GM12891 (cell line): Measurements from ENCODE around the gene MET.

ENCODE experiments used
- DNase-seq: peaks from one replicate; pipeline ENCODE4 v3.0.0; 2011; ENCODE audit warnings: low spot score; ENCODE audit not compliant: insufficient read length
- FAIRE-seq: peaks from 2 replicates; lab custom pipeline; 2011; peaks lifted over from hg19 to GRCh38; lab: Jason Lieb, UNC
- PAX5 ChIP-seq: IDR thresholded peaks from 2 replicates; pipeline ENCODE4 v1.6.1; 2011; ENCODE audit warnings: low read length, moderate library complexity, mild to moderate bottlenecking; ENCODE audit not compliant: insufficient read depth, severe bottlenecking
- POLR2A ChIP-seq: IDR thresholded peaks from 2 replicates; pipeline ENCODE4 v1.6.1; 2011; ENCODE audit warnings: low read depth, low read length, control low read depth
- POLR2AphosphoS5 ChIP-seq: IDR thresholded peaks from 2 replicates; pipeline ENCODE4 v1.6.1; 2011; ENCODE audit warnings: low read depth, low read length, control low read depth
- POU2F2 ChIP-seq: IDR thresholded peaks from 2 replicates; pipeline ENCODE4 v1.6.1; 2011; ENCODE audit warnings: low read depth, mild to moderate bottlenecking, control low read depth, low read length, moderate library complexity
- SPI1 ChIP-seq: IDR thresholded peaks from 2 replicates; pipeline ENCODE4 v1.6.1; 2011; ENCODE audit warnings: low read depth, low read length, control low read depth
- TAF1 ChIP-seq: IDR thresholded peaks from 2 replicates; pipeline ENCODE4 v1.6.1; 2011; ENCODE audit warnings: low read depth, low read length, control low read depth

MET gene

GRCh38 chr7:116771640-116772039, 99.6 kb downstream of the MET start:
- no peak for DNase-seq
- no peak for FAIRE-seq
- TF ChIP-seq POU2F2: no peak
- no peak for TF ChIP-seq POLR2A
- TF ChIP-seq POLR2AphosphoS5: no peak
- TF ChIP-seq SPI1: no peak
- no peak for TF ChIP-seq TAF1
- TF ChIP-seq PAX5: no peak

GRCh38 chr7:116772423-116772863, 100.4 kb downstream of the MET start:
- no peak for DNase-seq
- FAIRE-seq: no peak
- TF ChIP-seq SPI1 (no peak), POLR2AphosphoS5 (no peak), POU2F2 (no peak)

- DNase-seq: no peak
- FAIRE-seq: no peak
- TF ChIP-seq POU2F2 (no peak), PAX5 (no peak), POLR2A (no peak), TAF1 (no peak), SPI1 (no peak), POLR2AphosphoS5 (no peak)
Measured at GRCh38 chr7:116772926-116773749, 101.1 kb downstream of the MET start.

GRCh38 chr7:116776046-116776445, 104.0 kb downstream of the MET start:
- FAIRE-seq (no peak), DNase-seq (no peak)

GRCh38 chr7:116776610-116777289, 104.8 kb downstream of the MET start:
- DNase-seq (no peak), FAIRE-seq (no peak)
- TF ChIP-seq PAX5: no peak
- TF ChIP-seq POU2F2: no peak
- TF ChIP-seq POLR2AphosphoS5: no peak
- TF ChIP-seq SPI1: no peak
- TF ChIP-seq POLR2A: no peak
- no peak for TF ChIP-seq TAF1

More at GRCh38 chr7:116776046-116776445, 104.0 kb downstream of the MET start:
- TF ChIP-seq TAF1: no peak
- TF ChIP-seq PAX5: no peak
- TF ChIP-seq SPI1: no peak
- TF ChIP-seq POLR2AphosphoS5: no peak
- TF ChIP-seq POLR2A: no peak
- no peak for TF ChIP-seq POU2F2

- TF ChIP-seq PAX5: no peak
- TF ChIP-seq SPI1: no peak
- TF ChIP-seq POLR2A: no peak
- TF ChIP-seq POLR2AphosphoS5: no peak
- TF ChIP-seq POU2F2: no peak
- TF ChIP-seq TAF1: no peak
Measured at GRCh38 chr7:116777651-116778281, 105.8 kb downstream of the MET start.

GRCh38 chr7:116779216-116779615, 107.2 kb downstream of the MET start:
- TF ChIP-seq SPI1 (peak; percentile 38; the same call in 1 of the 2 replicates), POU2F2 (no peak), POLR2AphosphoS5 (no peak)
- FAIRE-seq (no peak), DNase-seq (no peak)

More at GRCh38 chr7:116777651-116778281, 105.8 kb downstream of the MET start:
- FAIRE-seq (no peak), DNase-seq (no peak)

- FAIRE-seq (no peak), DNase-seq (no peak)
- TF ChIP-seq SPI1: no peak
- no peak for TF ChIP-seq TAF1
- TF ChIP-seq POLR2A: no peak
- TF ChIP-seq PAX5: no peak
- TF ChIP-seq POLR2AphosphoS5: no peak
- no peak for TF ChIP-seq POU2F2
Measured at GRCh38 chr7:116779931-116780330, 107.9 kb downstream of the MET start.

GRCh38 chr7:116780521-116780920, 108.5 kb downstream of the MET start:
- TF ChIP-seq POU2F2: no peak
- no peak for TF ChIP-seq TAF1
- TF ChIP-seq POLR2A: no peak
- TF ChIP-seq POLR2AphosphoS5: no peak
- TF ChIP-seq SPI1: no peak; the same call in 1 of the 2 replicates
- TF ChIP-seq PAX5: no peak
- FAIRE-seq (no peak), DNase-seq (no peak)

- DNase-seq (no peak), FAIRE-seq (no peak)
- no peak for TF ChIP-seq POU2F2
- TF ChIP-seq SPI1: no peak
- no peak for TF ChIP-seq POLR2AphosphoS5
- TF ChIP-seq PAX5: no peak
- TF ChIP-seq POLR2A: no peak
- TF ChIP-seq TAF1: no peak
Measured at GRCh38 chr7:116780966-116781365, 109.0 kb downstream of the MET start.
